Activated T-helper 1 cell treated with anti-CD3 and anti-CD28 coated beads, Interleukin-2, amount 50 U/mL, for 16 hours (primary cell): ENCODE measurements around the gene LEFTY1.
"Not testable (repeated sequence)": the region's sequence is repeated elsewhere in the genome, so short reads cannot be mapped to it uniquely, and the experiment has no call there.

Experiments used
- DNase-seq, 2 donors: peaks; one replicate each; pipeline ENCODE4 v3.0.0-alpha.2; 2020; ENCODE audit warnings: low read depth in 1 of 2, low spot score in 1 of 2

The LEFTY1 gene

DNA sequence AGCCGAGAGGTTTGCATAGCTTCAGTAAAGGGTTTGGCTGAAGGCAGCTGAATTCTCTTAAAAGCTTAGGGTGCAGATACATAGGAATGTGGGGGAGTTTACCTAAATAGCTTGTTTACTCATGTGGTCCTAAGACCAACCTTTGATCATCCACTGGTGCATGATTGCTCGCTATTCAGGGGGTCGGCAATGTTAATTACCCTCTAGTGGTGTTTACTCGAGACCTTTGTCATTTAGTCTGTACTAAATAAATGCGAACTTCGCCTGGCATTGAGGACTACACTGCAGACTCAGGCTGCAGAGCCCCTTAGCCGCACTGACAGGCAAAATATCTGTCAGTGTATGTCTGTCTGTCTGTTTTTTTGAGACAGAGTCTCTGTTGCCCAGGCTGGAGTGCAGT is 38.6 kb downstream of the LEFTY1 start:
- DNase-seq = no peak

DNA sequence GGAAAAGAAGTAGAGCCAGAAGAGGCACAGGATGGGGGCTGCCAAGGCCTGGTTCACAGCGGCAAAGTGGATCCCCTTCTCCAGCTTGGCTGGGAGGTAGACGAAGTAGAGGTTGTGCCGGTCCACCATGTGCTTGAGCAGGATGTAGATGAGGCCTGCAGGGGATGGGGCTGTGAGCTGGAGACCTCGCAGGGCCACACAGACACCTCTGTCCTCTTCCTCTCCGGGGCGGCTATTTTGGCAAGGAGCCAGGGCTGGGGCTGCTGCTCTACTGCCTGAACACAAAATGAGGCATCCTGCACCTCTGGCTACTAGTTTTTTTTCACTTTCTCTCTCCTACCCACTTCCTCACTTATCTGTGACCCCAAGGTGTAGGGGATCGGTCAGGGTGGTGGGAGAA is 39.0 kb downstream of the LEFTY1 start:
- no peak for DNase-seq

DNA sequence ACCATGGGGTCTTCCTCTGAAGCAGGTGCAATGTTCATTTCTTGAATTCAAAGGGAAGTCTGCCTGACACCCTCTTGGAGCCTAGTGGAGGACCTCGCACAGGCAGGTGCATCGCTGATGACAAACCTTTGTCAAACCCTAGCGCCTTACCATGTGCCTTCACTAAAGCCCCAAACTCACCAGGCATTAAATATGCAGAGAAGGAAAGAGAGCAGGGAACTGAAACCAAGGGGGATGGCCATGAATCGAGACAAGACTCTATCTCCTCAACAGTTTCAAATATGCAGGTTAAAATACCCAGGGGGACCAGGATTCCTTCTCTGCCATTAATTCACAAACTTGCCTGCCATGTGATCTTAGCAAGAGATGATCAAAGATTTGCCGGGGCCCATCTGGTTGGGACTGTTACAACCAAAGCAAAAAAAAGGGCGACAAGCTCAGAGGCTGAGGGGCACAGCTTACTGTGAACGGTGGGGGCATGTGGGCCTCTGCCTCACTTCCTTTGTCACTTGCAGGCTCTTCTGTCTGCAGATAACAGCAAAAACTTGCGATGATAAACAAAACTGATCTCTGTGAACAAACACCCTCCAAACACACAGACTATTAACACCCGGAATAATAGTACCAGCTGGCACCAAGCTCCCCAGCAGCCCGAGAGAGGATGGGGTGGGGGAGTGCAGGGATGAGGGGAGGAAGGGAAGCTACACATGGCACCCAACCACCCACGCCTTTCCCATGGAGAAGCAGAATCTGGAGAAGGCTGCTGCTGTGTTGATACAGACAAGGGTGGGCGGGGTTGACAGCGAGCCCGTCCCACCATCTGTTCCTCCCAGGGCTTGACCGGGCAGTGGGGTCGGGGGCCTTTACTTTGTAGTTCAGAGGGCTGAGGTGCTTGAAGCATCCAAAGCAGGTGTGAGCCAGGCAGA is 40.7 kb downstream of the LEFTY1 start:
- no peak for DNase-seq

DNA sequence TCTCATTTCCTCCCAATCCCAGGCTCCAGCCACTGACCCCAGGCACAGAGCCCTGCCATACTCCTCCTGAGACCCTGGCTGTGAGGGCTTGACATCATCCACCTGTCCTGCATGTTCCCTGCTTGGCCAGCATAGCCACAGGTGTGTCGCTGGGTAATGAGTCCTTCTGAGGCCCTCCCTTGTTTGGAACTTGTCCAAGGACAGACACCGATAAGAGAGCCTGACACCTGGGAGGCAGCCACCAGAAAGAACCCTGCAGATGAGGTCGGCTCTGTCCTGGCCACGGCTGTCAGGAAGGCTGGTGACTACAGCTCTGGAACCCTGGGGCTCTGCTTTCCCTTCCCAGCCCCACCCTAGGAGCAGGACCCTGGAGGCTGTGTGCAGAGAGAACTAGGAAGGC is 41.3 kb downstream of the LEFTY1 start:
- DNase-seq = no peak

DNA sequence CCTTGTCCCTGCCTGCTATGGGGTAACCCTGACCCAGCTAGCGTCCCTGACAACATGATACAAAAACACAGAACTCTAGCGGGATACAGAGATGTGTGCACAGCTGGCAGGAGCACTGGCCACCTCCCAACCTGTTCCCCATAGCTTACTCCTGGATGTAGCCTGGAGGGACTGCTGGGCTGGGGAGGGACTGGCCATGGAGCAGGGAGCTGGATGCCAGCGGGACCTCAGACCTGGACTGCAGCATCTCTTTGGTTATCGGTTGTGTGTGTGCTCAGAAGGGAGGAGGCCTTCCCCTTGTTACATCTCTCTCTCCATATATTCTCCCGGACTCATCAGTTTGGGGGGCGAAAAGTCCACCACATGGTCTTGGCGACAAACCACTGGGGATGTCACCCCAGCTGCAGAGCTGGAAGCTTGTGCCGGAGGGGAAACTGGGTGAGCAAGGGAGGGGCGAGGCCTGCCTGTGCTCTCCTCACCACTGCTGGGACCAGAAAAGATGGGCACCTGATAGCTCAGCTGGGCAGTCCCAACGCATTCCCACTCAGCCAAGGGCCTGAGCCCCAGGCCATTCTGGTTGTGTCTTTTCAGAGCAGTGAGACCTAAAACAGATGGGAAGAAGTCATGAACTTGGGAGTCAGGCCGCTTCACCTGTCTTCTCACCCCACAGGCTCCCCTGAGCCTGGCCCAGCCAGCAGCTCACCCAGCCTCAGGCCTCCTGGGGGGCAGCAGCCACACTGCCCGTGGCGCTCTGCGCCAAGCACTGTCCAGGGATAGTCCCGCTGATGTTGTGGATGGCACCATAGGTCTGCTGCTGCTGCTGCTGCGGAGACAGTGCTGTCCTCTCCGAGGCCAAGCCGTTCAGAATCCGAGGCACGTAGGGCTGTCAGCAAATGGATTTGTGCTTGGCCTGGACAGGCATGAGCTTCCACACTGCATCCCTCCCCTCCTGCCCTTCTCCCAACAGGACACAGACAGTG is 42.3 kb downstream of the LEFTY1 start:
- DNase-seq = no peak

DNA sequence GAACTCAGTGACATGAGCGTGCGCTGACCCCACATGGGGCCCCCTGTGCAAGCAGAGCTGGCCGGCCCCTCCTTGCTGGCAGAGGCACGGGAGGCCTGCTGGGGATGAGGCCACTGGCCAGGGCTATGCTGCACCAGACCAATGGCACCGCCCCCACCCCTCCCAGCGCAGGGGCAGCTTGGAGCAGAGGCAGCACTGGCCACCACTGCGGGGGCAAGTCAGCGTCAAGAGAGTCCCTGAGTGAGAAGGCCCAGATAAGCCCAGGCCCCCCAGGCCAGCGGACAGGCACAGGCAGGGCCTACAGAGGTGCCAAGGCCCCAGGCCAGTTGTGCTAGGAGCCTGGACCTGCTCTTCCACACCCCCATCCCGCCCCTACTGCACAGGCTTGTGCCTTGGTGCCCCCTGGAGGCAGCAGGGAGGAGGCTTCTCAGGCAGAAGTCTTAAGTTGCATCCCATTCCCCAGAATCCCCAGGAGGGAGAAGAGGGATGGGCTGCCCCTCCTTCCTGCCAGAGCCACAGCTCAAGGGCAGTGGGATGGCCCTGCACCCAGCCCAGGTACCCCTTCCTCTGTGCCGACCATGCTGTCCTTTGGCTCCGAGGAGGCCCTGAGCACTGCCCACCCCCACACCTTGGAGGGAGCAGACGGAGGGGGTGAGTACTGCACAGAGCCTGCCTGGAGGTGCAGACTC is 43.2 kb downstream of the LEFTY1 start:
- no peak for DNase-seq

DNA sequence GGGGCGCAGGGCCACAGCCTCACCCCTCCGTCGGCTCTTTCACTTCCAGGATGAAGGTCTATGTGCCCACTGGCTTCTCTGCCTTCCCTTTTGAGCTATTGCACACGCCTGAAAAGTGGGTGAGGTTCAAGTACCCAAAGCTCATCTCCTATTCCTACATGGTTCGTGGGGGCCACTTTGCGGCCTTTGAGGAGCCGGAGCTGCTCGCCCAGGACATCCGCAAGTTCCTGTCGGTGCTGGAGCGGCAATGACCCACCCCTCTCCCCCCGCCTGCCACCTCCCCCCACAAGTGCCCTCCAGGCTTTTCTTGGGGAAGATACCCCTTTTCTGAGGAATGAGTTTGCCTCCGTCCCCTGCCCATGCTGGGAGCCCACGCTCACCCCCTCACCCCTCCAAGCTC is 43.8 kb downstream of the LEFTY1 start:
- no peak for DNase-seq

DNA sequence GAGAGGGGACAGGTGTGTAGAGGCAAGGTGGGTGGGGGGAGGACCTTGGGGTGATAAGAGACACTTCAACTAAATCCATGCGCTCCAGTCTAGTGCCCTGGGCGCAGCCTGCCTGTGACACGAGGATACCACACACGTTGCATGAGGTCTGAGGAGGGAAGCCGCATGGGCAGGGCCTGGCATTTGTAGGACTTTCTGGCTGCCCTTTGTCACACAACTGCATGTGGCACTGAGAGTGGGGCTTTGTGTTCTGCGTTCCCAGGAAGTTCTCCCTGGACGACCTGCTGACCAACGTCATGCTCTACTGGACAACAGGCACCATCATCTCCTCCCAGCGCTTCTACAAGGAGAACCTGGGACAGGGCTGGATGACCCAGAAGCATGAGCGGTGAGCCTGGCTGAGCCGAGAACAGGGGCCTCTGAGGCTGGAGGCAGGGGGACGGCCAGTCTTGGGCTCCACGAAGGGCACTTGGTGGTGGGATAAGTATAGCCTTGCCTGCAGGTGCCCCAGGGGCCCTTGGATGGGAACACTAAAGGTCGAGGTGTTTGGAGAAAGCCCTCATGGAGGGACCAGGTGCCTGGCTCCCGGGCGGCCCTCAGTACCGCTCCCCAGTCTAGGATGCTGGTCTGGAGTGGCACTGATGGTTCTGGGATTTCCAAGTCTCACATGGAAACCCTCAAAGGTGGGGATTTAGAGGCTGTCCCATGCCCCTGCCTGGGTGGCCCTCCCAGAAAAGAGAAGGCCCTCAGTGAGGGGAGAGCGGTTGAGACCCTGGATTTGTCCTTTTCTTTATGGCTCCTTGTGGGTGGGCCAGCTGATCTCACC is 44.5 kb downstream of the LEFTY1 start:
- DNase-seq = no peak

DNA sequence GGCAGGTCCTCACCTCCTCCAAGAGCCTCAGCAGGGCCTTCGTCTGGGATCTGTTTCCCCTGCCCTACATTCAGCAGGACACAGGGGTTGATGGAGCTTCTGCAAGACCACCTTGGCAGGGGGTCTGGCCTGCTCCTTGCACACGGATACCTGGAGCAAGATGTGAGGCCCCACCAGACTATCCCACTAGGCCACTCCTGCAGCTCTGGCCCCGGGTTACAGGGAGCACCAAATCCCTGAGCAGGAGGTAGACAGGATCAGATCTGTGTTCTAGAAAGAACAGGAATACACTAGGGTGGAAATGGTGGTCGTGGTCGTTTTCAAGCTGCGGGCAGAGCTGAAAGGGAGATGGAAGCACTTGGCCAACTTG is 45.5 kb downstream of the LEFTY1 start:
- DNase-seq = no peak

DNA sequence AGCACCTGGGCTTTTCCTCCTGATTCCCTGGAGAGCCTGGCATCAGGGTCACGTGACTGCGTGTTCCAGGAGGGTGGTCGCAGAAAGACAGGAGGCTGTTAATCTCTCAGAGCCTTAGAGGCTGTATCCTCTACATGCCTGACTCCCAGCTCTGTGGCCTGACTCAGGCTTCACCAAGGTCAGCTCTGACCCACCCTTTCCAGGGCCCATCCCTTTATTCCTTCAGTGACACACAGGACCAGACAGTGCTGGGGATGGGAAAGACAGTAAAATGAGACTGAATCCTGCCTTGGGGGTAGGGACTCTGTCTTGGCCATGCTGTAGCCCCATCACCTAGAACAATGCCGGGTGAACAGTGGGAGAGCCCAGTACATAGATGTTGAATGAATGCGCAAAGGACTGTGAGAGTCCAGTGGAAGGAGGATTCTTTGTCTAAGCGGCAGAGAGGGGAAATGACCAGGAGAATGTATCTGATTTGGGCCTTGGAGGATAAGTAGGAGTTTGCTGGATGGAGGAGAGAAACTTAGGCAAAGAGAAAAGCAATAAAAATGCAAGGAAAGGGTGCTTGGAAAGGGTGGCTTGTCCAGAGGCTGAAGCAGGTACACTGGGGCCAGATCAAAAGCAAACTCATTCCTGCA is 46.0 kb downstream of the LEFTY1 start:
- DNase-seq = no peak

DNA sequence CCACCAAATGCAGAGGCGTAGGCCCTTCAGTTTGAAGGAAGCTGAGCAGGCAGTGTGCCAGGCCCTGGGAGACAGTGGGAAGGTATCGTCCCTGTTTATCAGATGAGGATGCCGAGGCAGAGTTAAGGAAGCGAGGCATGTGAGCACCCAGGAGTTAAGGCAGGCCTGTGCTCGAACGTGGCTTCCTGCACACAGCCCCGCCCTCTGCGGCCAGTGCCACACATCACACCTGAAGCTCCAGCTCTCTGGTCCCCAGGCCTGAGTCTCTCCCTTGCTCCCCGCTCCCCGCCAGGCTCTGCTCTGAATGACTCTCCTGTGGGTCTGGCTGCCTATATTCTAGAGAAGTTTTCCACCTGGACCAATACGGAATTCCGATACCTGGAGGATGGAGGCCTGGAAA is 46.9 kb downstream of the LEFTY1 start:
- no peak for DNase-seq

DNA sequence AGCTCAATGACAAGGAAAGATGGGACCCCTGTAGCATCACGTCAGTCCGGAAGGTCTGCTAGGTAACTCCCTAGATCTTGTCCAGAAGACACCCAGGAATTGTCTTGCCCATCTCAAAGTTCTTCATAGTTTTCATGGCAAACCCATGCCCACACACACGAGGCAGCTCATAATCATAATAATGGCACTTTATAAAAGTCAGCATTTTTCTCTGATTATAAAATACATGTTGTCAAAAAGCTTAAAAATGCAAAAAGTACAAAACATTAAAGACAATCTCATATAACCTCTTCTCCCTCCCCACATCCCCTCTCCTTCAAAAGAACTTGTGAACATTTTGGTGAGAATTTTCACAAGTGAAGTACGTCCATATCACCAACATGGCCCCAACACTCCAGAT is 48.2 kb downstream of the LEFTY1 start:
- no peak for DNase-seq

DNA sequence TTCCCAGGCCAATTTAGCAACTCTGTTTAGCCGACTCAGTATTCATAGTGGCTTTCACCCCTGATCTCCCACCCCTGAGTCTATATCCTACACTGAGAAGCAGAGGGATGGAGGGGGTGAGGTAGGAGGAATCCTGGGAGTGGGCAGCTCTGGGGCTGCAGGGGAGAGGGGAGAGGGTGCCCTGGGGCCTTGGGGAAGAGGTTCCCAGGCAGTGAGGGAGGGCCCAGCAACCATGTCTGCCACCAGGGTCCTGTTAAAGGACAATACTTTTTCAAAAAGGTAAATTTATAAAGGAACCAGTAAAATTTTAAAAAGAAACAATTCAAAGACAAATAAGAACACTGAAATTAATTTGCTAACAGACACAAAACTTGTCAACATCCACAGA is 48.7 kb downstream of the LEFTY1 start:
- DNase-seq = no peak

DNA sequence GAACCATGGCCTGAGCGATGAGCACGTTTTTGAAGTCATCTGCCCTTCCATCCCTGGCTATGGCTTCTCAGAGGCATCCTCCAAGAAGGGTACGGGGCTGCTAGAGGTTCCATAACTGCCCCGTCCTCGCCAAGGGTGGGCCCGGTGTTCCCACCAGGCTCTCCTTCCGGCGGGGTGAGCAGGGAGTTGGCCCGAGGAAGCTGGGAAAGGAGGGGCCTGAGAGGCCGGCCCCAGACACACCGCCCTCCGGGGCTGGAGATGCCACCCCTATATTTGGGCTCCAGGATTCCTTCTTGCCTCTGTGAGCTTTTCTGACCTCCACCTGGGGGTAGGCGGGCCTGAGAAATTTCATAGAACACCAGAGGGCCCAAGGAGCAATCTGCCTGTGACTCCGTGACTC is 50.2 kb downstream of the LEFTY1 start:
- no peak for DNase-seq

DNA sequence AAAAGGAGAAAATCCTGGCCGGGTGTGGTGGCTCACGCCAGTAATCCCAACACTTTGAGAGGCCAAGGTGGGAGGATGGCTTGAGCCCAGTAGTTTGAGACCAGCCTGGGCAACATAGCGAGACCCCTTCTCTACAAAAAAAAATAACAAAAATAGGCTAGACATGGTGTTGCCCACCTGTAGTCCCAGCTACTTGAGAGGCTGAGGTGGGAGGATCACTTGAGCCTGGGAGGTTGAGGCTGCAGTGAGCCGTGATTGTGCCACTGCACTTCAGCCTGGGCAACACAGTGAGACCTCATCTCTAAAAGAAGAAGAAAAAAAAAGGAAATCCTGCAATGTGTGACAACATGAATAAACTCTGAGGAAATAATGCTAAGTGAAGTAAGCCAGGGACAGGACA is 52.6 kb downstream of the LEFTY1 start:
- DNase-seq = not testable (repeated sequence)
